Measurements from ENCODE around the gene RNF157.

RNF157 gene

GRCh38 chr17:76240461-76241203 is at the start of gene RNF157:
Gene RNF157 (minus strand): TSS chr17:76240493. CDS start chr17:76240240, 253 bp downstream.
- DNase-seq (ENCODE audit: low spot score) = peak; percentile 79

GRCh38 chr17:76281573-76282371 is 41.5 kb upstream of the RNF157 start:
- no peak for DNase-seq (ENCODE audit: low spot score)

- no peak for DNase-seq (ENCODE audit: low spot score)
These were observed 40.4 kb upstream of the RNF157 start for GRCh38 chr17:76280650-76281049.

- DNase-seq (ENCODE audit: low spot score) = no peak
These were observed 39.5 kb upstream of the RNF157 start for GRCh38 chr17:76279742-76280287.

- DNase-seq (ENCODE audit: low spot score) = peak; percentile 92
These were observed 38.9 kb upstream of the RNF157 start for GRCh38 chr17:76278952-76279741.

GRCh38 chr17:76278268-76278908 is 38.1 kb upstream of the RNF157 start:
- DNase-seq (ENCODE audit: low spot score) = no peak

GRCh38 chr17:76277300-76278267 is 37.3 kb upstream of the RNF157 start:
- DNase-seq (ENCODE audit: low spot score) = no peak

- DNase-seq (ENCODE audit: low spot score) = peak; percentile 60
These were observed 36.4 kb upstream of the RNF157 start for GRCh38 chr17:76276461-76277299.

GRCh38 chr17:76276069-76276431 is 35.8 kb upstream of the RNF157 start:
- no peak for DNase-seq (ENCODE audit: low spot score)

- no peak for DNase-seq (ENCODE audit: low spot score)
These were observed 35.2 kb upstream of the RNF157 start for GRCh38 chr17:76275382-76276068.

- DNase-seq (ENCODE audit: low spot score) = no peak
These were observed 34.0 kb upstream of the RNF157 start for GRCh38 chr17:76274112-76274956.

GRCh38 chr17:76273445-76274111 is 33.3 kb upstream of the RNF157 start:
- DNase-seq (ENCODE audit: low spot score) = no peak

GRCh38 chr17:76272541-76273444 is 32.5 kb upstream of the RNF157 start:
- no peak for DNase-seq (ENCODE audit: low spot score)

GRCh38 chr17:76271669-76272540 is 31.6 kb upstream of the RNF157 start:
- DNase-seq (ENCODE audit: low spot score) = no peak
